ENCODE data around the gene POGLUT2. TPM values are rescaled to one million over a fixed set of nuclear protein-coding genes. Genes with fewer than 3 reads are reported as not detected.

POGLUT2 gene
- total RNA-seq, 1 donor from 2014 or later, result 16.8 TPM

DNA sequence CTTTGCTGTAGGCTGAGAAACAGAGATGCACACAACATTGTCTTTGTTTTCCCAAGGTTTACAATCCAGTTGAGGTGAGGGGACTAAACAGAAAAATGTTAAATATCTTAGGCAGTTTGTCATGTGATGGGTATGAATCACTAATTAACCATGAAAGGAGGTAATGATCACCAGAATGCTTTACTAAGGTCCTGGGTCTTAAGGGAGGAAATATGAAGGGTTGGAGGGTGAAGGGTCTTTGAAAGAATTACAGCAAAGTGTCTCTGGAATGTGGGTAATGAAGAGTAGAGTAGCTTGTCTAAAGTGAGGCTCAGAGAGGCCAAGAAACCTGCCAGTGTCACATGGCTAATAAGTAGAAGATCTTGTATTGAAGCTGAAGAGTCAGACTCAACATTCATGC, 19.1 kb upstream of the POGLUT2 start:
- no peak for FAIRE-seq
- H3K9me3 ChIP-seq (ENCODE audit: insufficient read depth, low read depth, low read length), result no peaks in the 10 kb centered on the region

DNA sequence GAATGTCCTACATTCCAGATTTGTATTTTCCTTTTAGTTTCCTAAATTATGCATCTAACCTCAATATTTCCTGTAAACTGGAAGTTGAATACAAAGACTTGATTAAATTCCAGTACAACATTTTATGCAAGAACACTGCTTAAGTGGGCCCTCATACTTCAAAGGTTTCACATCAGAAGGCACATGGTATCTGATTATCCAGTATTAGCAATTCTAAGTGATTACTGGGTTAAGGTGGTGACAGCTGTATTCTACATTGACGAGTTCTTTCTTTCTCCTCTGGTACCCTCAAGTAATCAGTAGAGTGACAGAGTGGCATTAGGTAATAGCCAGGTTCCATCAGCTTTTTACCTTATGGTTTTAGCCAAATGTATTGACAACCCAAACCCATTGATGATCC, 18.5 kb upstream of the POGLUT2 start:
- peak; percentile 43 for FAIRE-seq
- TF ChIP-seq EZH2 (IDR thresholded peaks at IDR 0.05; ENCODE audit: insufficient read depth, low read length), result no peak
- TF ChIP-seq, protein P1, sequence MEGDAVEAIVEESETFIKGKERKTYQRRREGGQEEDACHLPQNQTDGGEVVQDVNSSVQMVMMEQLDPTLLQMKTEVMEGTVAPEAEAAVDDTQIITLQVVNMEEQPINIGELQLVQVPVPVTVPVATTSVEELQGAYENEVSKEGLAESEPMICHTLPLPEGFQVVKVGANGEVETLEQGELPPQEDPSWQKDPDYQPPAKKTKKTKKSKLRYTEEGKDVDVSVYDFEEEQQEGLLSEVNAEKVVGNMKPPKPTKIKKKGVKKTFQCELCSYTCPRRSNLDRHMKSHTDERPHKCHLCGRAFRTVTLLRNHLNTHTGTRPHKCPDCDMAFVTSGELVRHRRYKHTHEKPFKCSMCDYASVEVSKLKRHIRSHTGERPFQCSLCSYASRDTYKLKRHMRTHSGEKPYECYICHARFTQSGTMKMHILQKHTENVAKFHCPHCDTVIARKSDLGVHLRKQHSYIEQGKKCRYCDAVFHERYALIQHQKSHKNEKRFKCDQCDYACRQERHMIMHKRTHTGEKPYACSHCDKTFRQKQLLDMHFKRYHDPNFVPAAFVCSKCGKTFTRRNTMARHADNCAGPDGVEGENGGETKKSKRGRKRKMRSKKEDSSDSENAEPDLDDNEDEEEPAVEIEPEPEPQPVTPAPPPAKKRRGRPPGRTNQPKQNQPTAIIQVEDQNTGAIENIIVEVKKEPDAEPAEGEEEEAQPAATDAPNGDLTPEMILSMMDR (IDR thresholded peaks at IDR 0.05; ENCODE audit: insufficient read depth, low read depth, low read length), result no peak

More for the DNA sequence above, 19.1 kb upstream of the POGLUT2 start:
- H3K9me3 Mint-ChIP-seq (ENCODE audit: unreplicated experiment), result no peaks in the 10 kb centered on the region
- no peak overlapping the region for H3K27ac ChIP-seq (ENCODE audit: low read depth, low read length)
- H3K4me1 ChIP-seq (ENCODE audit: insufficient read depth, low read length), result peaks cover 2% of the 10 kb centered on the region
- H3K79me2 ChIP-seq (ENCODE audit: insufficient read depth, low read length), result peaks cover 40% of the 10 kb centered on the region
- H3K4me3 Mint-ChIP-seq (ENCODE audit: unreplicated experiment), result no peak overlapping the region
- H3K36me3 ChIP-seq (ENCODE audit: insufficient read depth, low read length), result peaks cover 9% of the 10 kb centered on the region
- no peak overlapping the region for H3K4me3 ChIP-seq (ENCODE audit: insufficient read depth, low read depth, low read length)
- H3K27me3 Mint-ChIP-seq (ENCODE audit: low read depth, unreplicated experiment), result no peaks in the 10 kb centered on the region
- H3K36me3 Mint-ChIP-seq (ENCODE audit: low read depth, unreplicated experiment), result peaks cover 4% of the 10 kb centered on the region
- H3K4me2 ChIP-seq (ENCODE audit: low read length), result no peak overlapping the region
- H2AFZ ChIP-seq (ENCODE audit: low read depth, low read length), result no peak overlapping the region
- no peak for TF ChIP-seq EZH2 (IDR thresholded peaks at IDR 0.05; ENCODE audit: insufficient read depth, low read length)
- TF ChIP-seq, protein P1 (IDR thresholded peaks at IDR 0.05; ENCODE audit: insufficient read depth, low read depth, low read length), result no peak
- peaks cover 26% of the 10 kb centered on the region for H3K4me1 Mint-ChIP-seq (ENCODE audit: low read depth, unreplicated experiment)
- no peaks in the 10 kb centered on the region for H3K27me3 ChIP-seq (ENCODE audit: insufficient read depth, low read length)
- H3K9ac ChIP-seq (ENCODE audit: low read length), result no peak overlapping the region
- H3K27ac Mint-ChIP-seq (ENCODE audit: unreplicated experiment), result peak overlapping the region; percentile 43
- DNase-seq (ENCODE audit: low read depth), result peak; percentile 53
- H4K20me1 ChIP-seq (ENCODE audit: insufficient read depth, low read length), result peaks cover 3% of the 10 kb centered on the region

DNA sequence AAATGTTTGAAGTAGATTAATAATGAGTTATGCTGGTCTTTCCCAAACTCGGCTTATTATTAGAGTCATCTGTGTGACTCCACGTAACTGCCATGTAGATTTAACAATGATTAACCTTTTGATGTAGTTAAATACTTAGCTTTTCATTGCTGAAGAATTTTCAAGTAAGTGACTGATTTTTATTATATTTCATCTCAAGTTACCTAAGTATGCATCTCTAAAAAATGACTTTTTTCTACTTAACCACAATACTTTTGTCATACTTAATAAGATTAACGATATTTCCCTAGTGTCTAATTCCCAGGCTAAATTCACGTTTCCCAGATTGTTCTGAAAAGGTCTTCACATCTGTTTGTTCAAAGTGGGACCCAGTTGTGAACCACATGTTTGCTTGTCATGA, 17.9 kb upstream of the POGLUT2 start:
- Mint-ChIP-seq H3K4me3 (ENCODE audit: unreplicated experiment) (no peak overlapping the region), H3K27me3 (ENCODE audit: low read depth, unreplicated experiment) (no peaks in the 10 kb centered on the region), H3K27ac (ENCODE audit: unreplicated experiment) (no peak overlapping the region), H3K4me1 (ENCODE audit: low read depth, unreplicated experiment) (peaks cover 38% of the 10 kb centered on the region), H3K9me3 (ENCODE audit: unreplicated experiment) (no peaks in the 10 kb centered on the region), H3K36me3 (ENCODE audit: low read depth, unreplicated experiment) (peaks cover 8% of the 10 kb centered on the region)
- Histone ChIP-seq H3K4me3 (ENCODE audit: insufficient read depth, low read depth, low read length) (no peak overlapping the region), H4K20me1 (ENCODE audit: insufficient read depth, low read length) (peaks cover 3% of the 10 kb centered on the region), H3K27me3 (ENCODE audit: insufficient read depth, low read length) (no peaks in the 10 kb centered on the region), H3K4me1 (ENCODE audit: insufficient read depth, low read length) (peaks cover 9% of the 10 kb centered on the region), H3K36me3 (ENCODE audit: insufficient read depth, low read length) (peaks cover 1% of the 10 kb centered on the region), H3K79me2 (ENCODE audit: insufficient read depth, low read length) (peaks cover 51% of the 10 kb centered on the region), H3K9me3 (ENCODE audit: insufficient read depth, low read depth, low read length) (no peaks in the 10 kb centered on the region), H3K27ac (ENCODE audit: low read depth, low read length) (no peak overlapping the region), H3K9ac (ENCODE audit: low read length) (no peak overlapping the region), H3K4me2 (ENCODE audit: low read length) (no peak overlapping the region), H2AFZ (ENCODE audit: low read depth, low read length) (no peak overlapping the region)
- TF ChIP-seq, protein P1 (IDR thresholded peaks at IDR 0.05; ENCODE audit: insufficient read depth, low read depth, low read length), result no peak
- TF ChIP-seq EZH2 (IDR thresholded peaks at IDR 0.05; ENCODE audit: insufficient read depth, low read length), result no peak
- DNase-seq (ENCODE audit: low read depth), result no peak
- FAIRE-seq, result no peak

More for the DNA sequence above, 18.5 kb upstream of the POGLUT2 start:
- H4K20me1 ChIP-seq (ENCODE audit: insufficient read depth, low read length), result peaks cover 3% of the 10 kb centered on the region
- H3K9me3 ChIP-seq (ENCODE audit: insufficient read depth, low read depth, low read length), result no peaks in the 10 kb centered on the region
- no peak for DNase-seq (ENCODE audit: low read depth)
- peaks cover 9% of the 10 kb centered on the region for H3K4me1 ChIP-seq (ENCODE audit: insufficient read depth, low read length)
- no peak overlapping the region for H3K4me2 ChIP-seq (ENCODE audit: low read length)
- Mint-ChIP-seq H3K4me1 (ENCODE audit: low read depth, unreplicated experiment) (peaks cover 33% of the 10 kb centered on the region), H3K27me3 (ENCODE audit: low read depth, unreplicated experiment) (no peaks in the 10 kb centered on the region), H3K4me3 (ENCODE audit: unreplicated experiment) (no peak overlapping the region), H3K27ac (ENCODE audit: unreplicated experiment) (peak overlapping the region; percentile 47), H3K36me3 (ENCODE audit: low read depth, unreplicated experiment) (peaks cover 4% of the 10 kb centered on the region), H3K9me3 (ENCODE audit: unreplicated experiment) (no peaks in the 10 kb centered on the region)
- H3K36me3 ChIP-seq (ENCODE audit: insufficient read depth, low read length), result peaks cover 7% of the 10 kb centered on the region
- H3K27me3 ChIP-seq (ENCODE audit: insufficient read depth, low read length), result no peaks in the 10 kb centered on the region
- H3K4me3 ChIP-seq (ENCODE audit: insufficient read depth, low read depth, low read length), result no peak overlapping the region
- H2AFZ ChIP-seq (ENCODE audit: low read depth, low read length), result no peak overlapping the region
- H3K79me2 ChIP-seq (ENCODE audit: insufficient read depth, low read length), result peaks cover 46% of the 10 kb centered on the region
- H3K9ac ChIP-seq (ENCODE audit: low read length), result no peak overlapping the region
- no peak overlapping the region for H3K27ac ChIP-seq (ENCODE audit: low read depth, low read length)
